ENCODE measurements around the gene PDZD4.

PDZD4 gene

GRCh38 chrX:153829799-153830639 is at the start of gene PDZD4:
TSS of gene PDZD4 (minus strand) at chrX:153830544. CDS start at chrX:153830298, 246 bp downstream.
- no peak for DNase-seq

- no peak for DNase-seq
These were observed 49.5 kb upstream of the PDZD4 start for GRCh38 chrX:153879741-153880439.

GRCh38 chrX:153878969-153879653 is 48.8 kb upstream of the PDZD4 start:
- peak; percentile 74 for DNase-seq

GRCh38 chrX:153878345-153878744 is 48.0 kb upstream of the PDZD4 start:
- DNase-seq: no peak

GRCh38 chrX:153877571-153878261 is 47.4 kb upstream of the PDZD4 start:
- DNase-seq: no peak

- DNase-seq: no peak
These were observed 45.8 kb upstream of the PDZD4 start for GRCh38 chrX:153876112-153876491.

GRCh38 chrX:153875391-153876111 is 45.2 kb upstream of the PDZD4 start:
- no peak for DNase-seq

GRCh38 chrX:153874366-153875125 is 44.2 kb upstream of the PDZD4 start:
- DNase-seq: no peak

GRCh38 chrX:153874085-153874365 is 43.7 kb upstream of the PDZD4 start:
- DNase-seq: no peak

- DNase-seq: no peak
These were observed 43.1 kb upstream of the PDZD4 start for GRCh38 chrX:153873282-153874084.

- no peak for DNase-seq
These were observed 41.9 kb upstream of the PDZD4 start for GRCh38 chrX:153871946-153872878.

- no peak for DNase-seq
These were observed 41.1 kb upstream of the PDZD4 start for GRCh38 chrX:153871451-153871850.

GRCh38 chrX:153870791-153871360 is 40.5 kb upstream of the PDZD4 start:
- DNase-seq: no peak

GRCh38 chrX:153870288-153870690 is 39.9 kb upstream of the PDZD4 start:
- no peak for DNase-seq

GRCh38 chrX:153869473-153870287 is 39.3 kb upstream of the PDZD4 start:
- DNase-seq: no peak

- no peak for DNase-seq
These were observed 38.5 kb upstream of the PDZD4 start for GRCh38 chrX:153868576-153869472.

GRCh38 chrX:153867671-153868070 is 37.3 kb upstream of the PDZD4 start:
- no peak for DNase-seq

Data from NCI-H187 treated with DMSO at 0.1 percent for 48 hours (cell line).